HL-60 (cell line): ENCODE results near the gene BRSK2.

ENCODE experiments used
- DNase-seq, 2 experiments: peaks; one replicate each; pipeline ENCODE4 v3.0.0-alpha.2; 2010 to 2020; ENCODE audit warnings: low read depth in 1 of 2, low spot score in 1 of 2
- H3K27ac ChIP-seq: fragments of 250-450 bp; sonication (Bioruptor Pico); replicated peaks from 2 replicates; pipeline ENCODE4 v1.5.1; 2020; ENCODE audit warnings: mild to moderate bottlenecking, moderate library complexity
- H3K27me3 ChIP-seq: fragments of 250-450 bp; sonication (Bioruptor Pico); 2 replicates; pipeline ENCODE4 v1.5.1; 2021; ENCODE audit warnings: mild to moderate bottlenecking, moderate library complexity; ENCODE audit not compliant: insufficient read depth, poor library complexity, severe bottlenecking
- H3K4me3 ChIP-seq: replicated peaks from 2 replicates; pipeline ENCODE4 v1.5.1; 2011; ENCODE audit warnings: mild to moderate bottlenecking, control low read depth, low read length; ENCODE audit not compliant: insufficient read depth
- CTCF ChIP-seq: IDR thresholded peaks from one replicate; pipeline ENCODE4 v1.5.1; 2011; ENCODE audit warnings: low read length, control low read depth, inconsistent platforms; ENCODE audit not compliant: insufficient read depth
- GABPA ChIP-seq: IDR thresholded peaks from 2 replicates; pipeline ENCODE4 v1.6.1; 2012; ENCODE audit warnings: low read depth
- POLR2AphosphoS5 ChIP-seq: IDR thresholded peaks from 2 replicates; pipeline ENCODE4 v1.6.1; 2012; ENCODE audit warnings: low read depth
- REST ChIP-seq: IDR thresholded peaks from 2 replicates; pipeline ENCODE4 v1.6.1; 2012; ENCODE audit warnings: low read depth; ENCODE audit not compliant: insufficient replicate concordance
- SPI1 ChIP-seq: IDR thresholded peaks from 2 replicates; pipeline ENCODE4 v1.6.1; 2012; ENCODE audit warnings: low read depth, mild to moderate bottlenecking, borderline replicate concordance

BRSK2 gene

GRCh38 chr11:1487851-1488574 lies 98.3 kb downstream of the BRSK2 start:
- TF ChIP-seq REST, result no peak
- Histone ChIP-seq H3K4me3 (no peak overlapping the region), H3K27ac (no peak overlapping the region), H3K27me3 (no peaks in the 10 kb centered on the region)
- no peak for DNase-seq

- H3K27me3 ChIP-seq, result no peaks in the 10 kb centered on the region
- DNase-seq, result no peak
- H3K4me3 ChIP-seq, result no peak overlapping the region
Measured at GRCh38 chr11:1488575-1489180, 98.9 kb downstream of the BRSK2 start.

GRCh38 chr11:1490651-1491050 lies 100.9 kb downstream of the BRSK2 start:
- H3K4me3 ChIP-seq, result no peak overlapping the region
- H3K27ac ChIP-seq, result no peak overlapping the region
- TF ChIP-seq SPI1 (no peak), GABPA (no peak), POLR2AphosphoS5 (no peak), CTCF (no peak), REST (no peak)
- no peak for DNase-seq
- H3K27me3 ChIP-seq, result no peaks in the 10 kb centered on the region

More at GRCh38 chr11:1488575-1489180, 98.9 kb downstream of the BRSK2 start:
- TF ChIP-seq POLR2AphosphoS5 (no peak), SPI1 (no peak), GABPA (no peak), REST (no peak), CTCF (no peak)
- H3K27ac ChIP-seq, result no peak overlapping the region
